Aorta (tissue), 5 donors: Measurements from ENCODE around the gene IRF8. TPM values are rescaled to one million over a fixed set of nuclear protein-coding genes. Genes with fewer than 3 reads are reported as not detected.
A peak's percentile ranks its signal among the peaks of the same experiment; 100 is the strongest.

Experiments used
- ATAC-seq: fragments of 200-7000 bp; cut with Tn5 transposase; one replicate; pipeline ENCODE4 v1.9.1; 2022; ENCODE audit warnings: moderate library complexity; ENCODE audit not compliant: low FRiP score
- DNase-seq, 2 donors: peaks; one replicate each; pipeline ENCODE4 v3.0.0-alpha.2; 2020
- H3K27ac ChIP-seq, 2 donors: one replicate each; pipeline ENCODE4 v1.5.1; 2013; ENCODE audit warnings: low read length in 2 of 2, mild to moderate bottlenecking in 2 of 2, moderate library complexity in 2 of 2, control low read depth in 1 of 2, inconsistent platforms in 1 of 2, low read depth in 1 of 2
- H3K27me3 ChIP-seq, 2 donors: one replicate each; pipeline ENCODE4 v1.6.1; 2013; ENCODE audit warnings: control low read depth in 1 of 2, low read length in 1 of 2, mild to moderate bottlenecking in 1 of 2, moderate library complexity in 1 of 2; ENCODE audit not compliant: insufficient read depth in 2 of 2, control insufficient read depth in 1 of 2
- H3K36me3 ChIP-seq, 2 donors: one replicate each; pipeline ENCODE4 v1.6.1; 2013; ENCODE audit warnings: control low read depth in 1 of 2, low read length in 1 of 2, mild to moderate bottlenecking in 1 of 2; ENCODE audit not compliant: insufficient read depth in 2 of 2, control insufficient read depth in 1 of 2
- H3K4me1 ChIP-seq, 2 donors: one replicate each; pipeline ENCODE4 v1.6.1; 2013; ENCODE audit warnings: low read length in 2 of 2, control low read depth in 1 of 2, mild to moderate bottlenecking in 1 of 2, moderate library complexity in 1 of 2; ENCODE audit not compliant: insufficient read depth in 2 of 2, control insufficient read depth in 1 of 2
- H3K4me3 ChIP-seq, 2 donors: one replicate each; pipeline ENCODE4 v1.5.1; 2013; ENCODE audit warnings: low read length in 2 of 2, control low read depth in 1 of 2, mild to moderate bottlenecking in 1 of 2
- H3K9me3 ChIP-seq: one replicate; pipeline ENCODE4 v1.6.1; 2013; ENCODE audit warnings: mild to moderate bottlenecking, low read length; ENCODE audit not compliant: control insufficient read depth
- WGBS, 2 donors: extraction: QIAGEN DNeasy Blood & Tissue Kit; methylation state at CpG; one replicate each; pipeline ENCODE4 v1.1.7; 2013; 5-methylcytosine and 5-hydroxymethylcytosine counted together
- intact Hi-C, 2 donors: fragments of 100-400 bp; cut with DNase I; formaldehyde crosslinking; loops; one replicate each; pipeline versions ENCODE4 v1.14.2 to v1.15.0; 2022
- long read RNA-seq, 2 donors: library from polyadenylated mRNA; unstranded; transcript quantifications; one replicate each; pipeline ENCODE4 v2.0.0, GENCODE V29; 2020 to 2021
- polyA plus RNA-seq, 2 donors: library from polyadenylated mRNA; stranded (reverse); fragments of 200-250 nt; gene quantifications; one replicate each; pipeline ENCODE4 v1.2.3, GENCODE V29; 2013
- total RNA-seq, 2 donors: library from RNA; stranded (reverse); fragmentation: NEBNext Ultra II Directional; extraction: Animal tissue kit (Norgen Biotek cat#: 25700); gene quantifications; one replicate each; pipeline ENCODE4 v1.2.1, GENCODE V29; 2021
- donor health status: healthy with polysubstance abuse.
- donor health status: Bipolar disorder and iron deficiency.
- donor health status: DM: no; HTN: no; CAD: no.
- donor health status: DM: no; HTN: no; CAD: no.
- donor health status: DM: yes; HTN: yes; CAD: no.

The IRF8 gene, protein sequence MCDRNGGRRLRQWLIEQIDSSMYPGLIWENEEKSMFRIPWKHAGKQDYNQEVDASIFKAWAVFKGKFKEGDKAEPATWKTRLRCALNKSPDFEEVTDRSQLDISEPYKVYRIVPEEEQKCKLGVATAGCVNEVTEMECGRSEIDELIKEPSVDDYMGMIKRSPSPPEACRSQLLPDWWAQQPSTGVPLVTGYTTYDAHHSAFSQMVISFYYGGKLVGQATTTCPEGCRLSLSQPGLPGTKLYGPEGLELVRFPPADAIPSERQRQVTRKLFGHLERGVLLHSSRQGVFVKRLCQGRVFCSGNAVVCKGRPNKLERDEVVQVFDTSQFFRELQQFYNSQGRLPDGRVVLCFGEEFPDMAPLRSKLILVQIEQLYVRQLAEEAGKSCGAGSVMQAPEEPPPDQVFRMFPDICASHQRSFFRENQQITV
- total RNA-seq (10 to 100 TPM; 12.5 to 25.2 TPM), polyA plus RNA-seq (10 to 100 TPM in 1 of 2 donors, 1 to 10 TPM in 1; 3.7 to 13.3 TPM)
- long read RNA-seq, donor 1, transcript IRF8-201 (9 exons, 3,030 nt) = major isoform, 37 of 46 reads
- long read RNA-seq, donor 1, partial matches to known transcripts = 5 of 46 reads
- long read RNA-seq, donor 1, other reads (novel, unspliced or antisense) = 4 of 46 reads
- long read RNA-seq, donor 2, transcript IRF8-201 (9 exons, 3,030 nt) = major isoform, 20 of 26 reads
- long read RNA-seq, donor 2, partial matches to known transcripts = 2 of 26 reads
- long read RNA-seq, donor 2, other reads (novel, unspliced or antisense) = 4 of 26 reads

DNA sequence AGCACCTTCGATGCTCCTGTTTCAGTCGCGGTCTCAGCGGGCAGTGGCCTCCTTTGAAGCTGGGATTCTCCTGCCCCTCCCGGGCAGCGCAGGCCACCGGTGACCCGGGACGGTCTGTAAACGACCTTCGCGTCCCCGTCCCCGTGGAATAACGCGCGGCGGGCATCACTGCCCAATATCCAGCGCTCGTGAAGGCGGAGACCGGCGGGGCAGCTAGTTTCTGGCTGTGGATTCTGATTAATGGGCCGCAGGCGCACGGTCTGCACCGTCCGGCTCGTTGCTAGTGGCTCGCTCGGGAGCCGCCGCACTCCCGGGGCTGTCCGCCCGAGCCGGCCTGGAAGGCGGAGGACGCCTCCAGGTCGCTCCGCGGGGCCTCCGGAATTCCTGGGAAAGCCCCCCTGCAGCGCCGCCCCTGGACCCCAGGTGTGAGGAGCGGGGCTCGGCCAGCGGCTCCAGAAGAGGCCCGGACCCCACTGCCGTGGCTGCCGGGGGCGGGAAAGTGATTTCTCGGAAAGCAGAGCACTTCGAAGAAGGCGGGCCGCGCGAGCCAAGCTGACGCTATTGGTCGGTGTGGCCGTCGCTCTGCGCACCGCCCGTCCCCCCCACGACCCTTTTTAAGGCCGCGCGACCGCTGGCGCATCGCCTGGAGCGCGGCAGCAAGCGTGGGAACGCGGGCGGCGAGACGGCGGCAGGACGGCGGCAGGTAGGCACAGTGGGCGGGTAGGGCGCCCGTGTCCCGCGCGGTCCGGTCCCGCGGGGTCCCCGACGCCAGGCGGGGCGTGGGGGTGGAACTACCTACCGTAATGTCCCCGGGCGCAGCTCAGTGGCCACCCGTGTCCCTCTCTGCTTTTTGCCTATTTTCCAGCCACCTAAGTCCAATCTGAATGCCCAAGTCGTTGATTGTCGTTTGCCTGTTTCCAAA, at the start of gene IRF8:
IRF8 (plus strand) TSS at position 642 of the 922 bp plus-strand sequence. CDS start 3,854 bp downstream, outside the sequence.
- intact Hi-C loops = no loop called here
- H3K27me3 ChIP-seq = no peaks in the 10 kb centered on the region
- 1% methylated on average over 101 to 102 of the region's 102 CpGs for WGBS, 2 donors

DNA sequence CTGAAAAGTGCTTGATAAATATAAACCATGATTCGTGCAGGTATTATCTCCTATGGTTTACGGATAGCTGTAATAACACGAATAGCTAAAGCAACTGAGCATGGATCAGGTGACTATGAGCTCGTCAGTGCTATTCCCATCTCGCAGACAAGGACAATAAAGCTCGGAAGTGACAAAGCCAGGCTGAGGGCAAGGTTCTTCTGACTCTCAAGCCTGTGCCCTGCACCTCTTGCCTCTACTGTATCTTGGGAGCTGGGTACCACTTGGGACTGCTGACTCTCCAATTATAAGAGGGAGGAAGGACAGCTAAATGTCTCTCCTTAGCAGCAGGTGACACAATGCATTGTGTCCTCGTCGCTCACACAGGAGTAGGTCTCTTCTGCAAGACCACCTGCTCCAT, 49.6 kb upstream of the IRF8 start:
- intact Hi-C loops = no loop called here
- no peak overlapping the region for H3K4me3 ChIP-seq
- WGBS, 2 donors = 77 to 84% methylated on average over 8 of the region's 8 CpGs
- no peaks in the 10 kb centered on the region for H3K36me3 ChIP-seq
- no peaks in the 10 kb centered on the region for H3K4me1 ChIP-seq
- H3K9me3 ChIP-seq = no peaks in the 10 kb centered on the region
- no peak for DNase-seq
- no peak overlapping the region for H3K27ac ChIP-seq
- no peaks in the 10 kb centered on the region for H3K27me3 ChIP-seq
- ATAC-seq = no peak

More for the DNA sequence above, at the start of gene IRF8:
- H3K9me3 ChIP-seq = no peaks in the 10 kb centered on the region
- no peaks in the 10 kb centered on the region for H3K36me3 ChIP-seq
- H3K27ac ChIP-seq = no peak within 1 kb of the TSS
- peak; percentile 90 to 91 for DNase-seq
- ATAC-seq = peak; percentile 78
- H3K4me1 ChIP-seq = no peaks in the 10 kb centered on the region
- peak within 1 kb of the TSS; percentile 1 to 2 for H3K4me3 ChIP-seq

DNA sequence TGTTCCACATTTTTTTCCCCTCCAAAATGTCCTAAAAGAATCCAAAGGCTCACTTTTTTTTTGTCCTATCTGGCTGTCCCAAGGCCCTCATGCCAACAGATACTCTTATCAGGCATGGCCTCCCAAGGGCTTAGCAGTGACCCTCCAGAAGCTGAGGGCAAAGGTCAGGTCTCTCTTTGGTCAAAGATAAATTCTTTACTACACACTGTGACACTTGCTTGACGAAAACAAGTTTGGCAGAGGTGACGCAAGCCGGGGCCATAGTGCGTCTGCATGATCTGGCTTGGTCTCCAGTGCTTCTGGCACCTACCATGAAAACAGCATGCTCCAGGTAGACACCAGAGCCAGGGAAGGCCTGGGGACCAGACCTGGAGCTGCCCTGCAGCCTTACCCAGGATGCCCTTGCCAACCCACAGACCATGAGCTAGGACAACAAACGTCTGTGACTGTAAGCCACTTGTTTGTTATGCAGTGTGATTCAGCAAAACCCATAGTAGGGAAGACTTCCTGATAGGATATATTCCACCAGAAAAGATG, 48.5 kb upstream of the IRF8 start:
- H3K4me1 ChIP-seq = no peaks in the 10 kb centered on the region
- ATAC-seq = no peak
- no peak for DNase-seq
- intact Hi-C loops = no loop called here
- no peak overlapping the region for H3K4me3 ChIP-seq
- no peaks in the 10 kb centered on the region for H3K27me3 ChIP-seq
- no peak overlapping the region for H3K27ac ChIP-seq
- WGBS, 2 donors = 44 to 58% methylated on average over 5 of the region's 5 CpGs
- no peaks in the 10 kb centered on the region for H3K9me3 ChIP-seq
- H3K36me3 ChIP-seq = no peaks in the 10 kb centered on the region

DNA sequence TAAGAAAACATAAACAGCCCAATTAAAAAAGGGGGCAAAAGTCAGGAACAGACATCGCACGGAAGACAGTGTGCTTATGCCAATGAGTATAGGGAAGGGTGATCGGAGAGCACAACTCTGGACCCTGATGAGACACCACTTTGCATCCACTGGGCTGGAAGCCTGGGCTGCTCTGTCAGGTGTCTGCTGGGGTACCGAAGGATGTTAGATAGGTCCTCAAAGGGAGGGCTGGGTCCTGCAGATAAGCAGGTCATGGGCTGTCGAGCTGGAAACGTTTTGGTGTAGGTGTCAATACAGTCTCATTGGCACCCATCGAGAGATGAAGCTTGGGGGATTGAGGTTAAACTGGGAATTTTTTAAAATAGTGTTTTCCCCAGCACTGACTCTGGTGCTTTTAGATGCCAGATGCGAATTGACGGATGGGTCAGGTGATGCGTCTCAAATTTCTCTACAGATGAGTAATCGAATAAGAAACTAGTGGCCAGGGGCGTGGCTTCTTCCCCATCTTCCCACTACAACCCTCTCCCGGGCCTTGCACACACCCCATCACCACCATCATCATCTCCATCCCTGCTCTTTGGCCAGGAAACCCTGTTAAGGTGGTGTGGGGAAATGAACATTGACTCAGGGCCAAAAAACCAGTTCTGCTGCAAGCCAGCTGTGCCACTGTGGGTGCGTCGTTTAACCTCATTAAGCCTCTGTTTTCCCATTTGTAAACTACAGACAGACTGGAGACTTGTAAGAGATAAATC, 47.8 kb upstream of the IRF8 start:
- no peak overlapping the region for H3K4me3 ChIP-seq
- WGBS, 2 donors = 73 to 77% methylated on average over 15 of the region's 15 CpGs
- DNase-seq = no peak
- ATAC-seq = no peak
- H3K9me3 ChIP-seq = no peaks in the 10 kb centered on the region
- H3K27ac ChIP-seq = no peak overlapping the region
- no peaks in the 10 kb centered on the region for H3K27me3 ChIP-seq
- intact Hi-C loops = no loop called here
- H3K36me3 ChIP-seq = no peaks in the 10 kb centered on the region
- H3K4me1 ChIP-seq = no peaks in the 10 kb centered on the region

DNA sequence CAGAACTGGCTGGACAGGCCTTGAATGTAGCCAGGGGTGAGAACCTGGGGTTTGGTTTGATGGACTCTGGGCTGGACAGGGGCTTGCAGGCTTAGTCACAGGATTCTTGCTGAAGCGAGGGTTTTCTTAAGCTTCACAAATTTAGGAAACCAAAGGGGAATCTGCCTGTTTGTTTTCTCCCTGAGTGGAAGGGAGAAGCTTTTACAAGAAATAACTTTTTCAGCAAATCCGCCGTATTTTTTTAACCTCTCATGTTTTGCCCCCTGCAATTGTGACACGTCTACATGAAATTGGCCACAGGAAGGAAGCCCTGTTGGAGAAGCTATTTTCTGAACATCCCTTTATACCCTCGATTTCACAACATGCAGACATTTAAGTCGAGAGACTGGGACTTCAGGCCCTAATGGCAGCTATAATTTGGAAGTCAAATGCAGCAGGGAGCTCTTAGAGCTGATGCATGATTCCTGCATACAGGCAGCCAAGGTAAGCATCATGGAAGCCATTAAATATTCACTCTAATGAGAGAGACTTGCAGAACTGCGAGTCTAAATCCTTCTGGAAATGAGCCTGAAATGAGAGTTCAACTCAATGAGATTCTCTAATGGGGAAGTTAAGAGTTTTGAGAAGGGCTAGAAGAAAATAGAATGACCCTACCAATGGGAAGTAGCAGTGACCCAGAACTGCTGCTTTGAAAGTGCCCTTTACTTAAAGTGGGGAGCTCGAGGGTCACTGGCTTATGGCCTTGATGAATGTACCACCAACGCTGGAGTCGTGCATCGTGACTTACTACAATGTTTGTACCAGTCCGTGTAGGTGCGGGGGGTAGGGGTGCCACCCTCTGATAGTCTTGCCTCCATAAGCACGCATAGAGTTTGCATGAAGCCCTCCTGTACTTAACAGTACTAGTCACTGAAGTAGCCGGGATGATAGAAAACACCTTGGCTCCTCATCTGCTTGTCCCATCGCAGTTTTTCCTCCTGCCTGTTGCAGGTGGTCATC, 45.1 kb upstream of the IRF8 start:
- no peaks in the 10 kb centered on the region for H3K27me3 ChIP-seq
- H3K27ac ChIP-seq = no peak overlapping the region
- 59 to 61% methylated on average over 16 of the region's 16 CpGs for WGBS, 2 donors
- H3K4me1 ChIP-seq = no peaks in the 10 kb centered on the region
- no peaks in the 10 kb centered on the region for H3K36me3 ChIP-seq
- intact Hi-C loops = no loop called here
- H3K9me3 ChIP-seq = no peaks in the 10 kb centered on the region
- ATAC-seq = no peak
- H3K4me3 ChIP-seq = no peak overlapping the region
- no peak for DNase-seq

DNA sequence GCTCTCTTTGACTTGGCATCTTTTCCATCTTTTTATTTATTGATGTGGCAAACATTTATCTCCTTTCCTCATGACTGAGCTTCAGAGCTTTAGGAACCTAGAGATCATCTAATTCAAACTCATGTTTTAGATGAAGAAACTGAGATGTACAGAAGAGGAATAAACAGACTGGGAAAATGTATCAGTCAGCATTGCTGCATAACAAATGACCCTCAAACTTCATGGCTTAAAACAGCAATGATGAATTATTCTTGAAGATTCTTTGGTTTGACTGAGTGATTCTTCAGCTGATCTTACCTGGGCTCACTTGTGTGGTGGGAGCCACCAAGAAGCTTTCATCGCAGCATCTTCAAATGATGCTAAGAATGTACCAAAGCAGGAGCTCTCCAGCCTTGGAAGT, 44.0 kb upstream of the IRF8 start:
- ATAC-seq = no peak
- no peak overlapping the region for H3K27ac ChIP-seq

DNA sequence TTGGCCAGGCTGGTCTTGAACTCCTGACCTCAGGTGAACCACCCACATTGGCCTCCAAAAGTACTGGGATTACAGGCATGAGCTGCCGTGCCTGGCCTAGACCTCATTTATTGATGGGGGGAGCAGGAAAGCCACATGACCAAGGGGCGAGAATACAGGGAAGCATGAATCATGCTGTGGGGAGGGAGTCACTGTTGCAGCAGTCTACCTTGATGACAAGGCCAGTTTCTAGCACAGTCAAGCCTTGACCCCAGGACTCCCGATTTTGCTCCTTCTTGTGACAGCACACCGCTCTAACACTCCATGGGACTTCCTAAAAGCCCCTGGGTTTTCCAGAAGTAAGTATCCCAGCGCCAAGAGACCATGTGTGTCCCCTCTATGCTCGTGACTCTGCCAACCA, 42.9 kb upstream of the IRF8 start:
- no peaks in the 10 kb centered on the region for H3K9me3 ChIP-seq
- no peaks in the 10 kb centered on the region for H3K27me3 ChIP-seq
- no peaks in the 10 kb centered on the region for H3K4me1 ChIP-seq
- no peaks in the 10 kb centered on the region for H3K36me3 ChIP-seq
- intact Hi-C loops = no loop called here
- ATAC-seq (no peak), DNase-seq (no peak)
- H3K4me3 ChIP-seq = no peak overlapping the region
- H3K27ac ChIP-seq = no peak overlapping the region
- 73 to 79% methylated on average over 6 of the region's 6 CpGs for WGBS, 2 donors

More for the DNA sequence above, 44.0 kb upstream of the IRF8 start:
- H3K9me3 ChIP-seq = no peaks in the 10 kb centered on the region
- no peaks in the 10 kb centered on the region for H3K36me3 ChIP-seq
- 97 to 100% methylated on average over 1 of the region's 1 CpG for WGBS, 2 donors
- no peak for DNase-seq
- no peaks in the 10 kb centered on the region for H3K4me1 ChIP-seq
- H3K4me3 ChIP-seq = no peak overlapping the region
- H3K27me3 ChIP-seq = no peaks in the 10 kb centered on the region
- intact Hi-C loops = no loop called here
